H1 (cell line): ENCODE results near the gene NXN. TPM values are rescaled to one million over a fixed set of nuclear protein-coding genes. Genes with fewer than 3 reads are reported as not detected.

Experiments used
- CTCF ChIA-PET: fragments of 300-600 bp; sonication (Branson Sonifier 250); formaldehyde crosslinking; loops from one replicate; lab custom pipeline; 2021; ENCODE audit not compliant: partially characterized antibody; lab: Charles Lee
- POLR2A ChIA-PET: fragments of 300-600 bp; sonication (Branson Sonifier 250); formaldehyde crosslinking; loops from one replicate; lab custom pipeline; 2021; ENCODE audit warnings: inconsistent platforms; ENCODE audit not compliant: partially characterized antibody; lab: Charles Lee
- DNase-seq, 2 experiments: peaks; one replicate each; pipeline versions ENCODE4 v3.0.0 to v3.0.0-alpha.2; 2010 to 2022; ENCODE audit warnings: low spot score in 2 of 2, low read depth in 1 of 2, mixed read lengths in 1 of 2
- FAIRE-seq: peaks from 2 replicates; lab custom pipeline; 2011; peaks lifted over from hg19 to GRCh38; lab: Jason Lieb, UNC
- H2AFZ ChIP-seq: 2 replicates; pipeline ENCODE4 v1.8.1; 2012; ENCODE audit warnings: low read length, inconsistent platforms
- H2AK5ac ChIP-seq: 2 replicates; pipeline ENCODE4 v1.6.1; 2013; ENCODE audit warnings: low read depth, low read length
- H2BK120ac ChIP-seq: replicated peaks from 2 replicates; pipeline ENCODE3; 2013; ENCODE audit warnings: low read depth, low read length, inconsistent platforms
- H2BK12ac ChIP-seq: 2 replicates; pipeline ENCODE4 v1.6.1; 2013; ENCODE audit warnings: low read depth, low read length
- H2BK15ac ChIP-seq: 2 replicates; pipeline ENCODE4 v1.6.1; 2013; ENCODE audit warnings: low read length
- H2BK20ac ChIP-seq: 2 replicates; pipeline ENCODE4 v1.6.1; 2013; ENCODE audit warnings: low read length
- H2BK5ac ChIP-seq: 2 replicates; pipeline ENCODE4 v1.6.1; 2013; ENCODE audit warnings: low read depth, low read length
- H3K14ac ChIP-seq: 2 replicates; pipeline ENCODE4 v1.6.1; 2013; ENCODE audit warnings: inconsistent platforms; ENCODE audit not compliant: insufficient read length
- H3K18ac ChIP-seq: 2 replicates; pipeline ENCODE4 v1.6.1; 2013; ENCODE audit warnings: low read length; ENCODE audit errors: extremely low read depth
- H3K23ac ChIP-seq: 2 replicates; pipeline ENCODE4 v1.6.1; 2013; ENCODE audit warnings: inconsistent platforms; ENCODE audit not compliant: insufficient read length
- H3K23me2 ChIP-seq: 2 replicates; pipeline ENCODE4 v1.6.1; 2013; ENCODE audit warnings: low read depth, low read length
- H3K27ac ChIP-seq: 2 replicates; pipeline ENCODE4 v1.6.1; 2011; ENCODE audit warnings: low read depth, low read length, inconsistent platforms
- H3K27me3 ChIP-seq, 4 experiments: replicated peaks in 1 of 4; 1 replicate in 1 of 4; 2 replicates in 3 of 4; pipeline versions ENCODE4 v1.6.1 to v1.8.1; 2011 to 2013; ENCODE audit warnings: low read length in 3 of 4, mild to moderate bottlenecking in 3 of 4, inconsistent platforms in 2 of 4, mixed read lengths in 2 of 4, moderate library complexity in 1 of 4; ENCODE audit not compliant: control insufficient read depth in 3 of 4, insufficient read depth in 3 of 4; ENCODE audit errors: extremely low read depth in 1 of 4
- H3K36me3 ChIP-seq, 4 experiments: 2 replicates each; pipeline versions ENCODE4 v1.6.1 to v1.8.1; 2011 to 2013; ENCODE audit warnings: mild to moderate bottlenecking in 4 of 4, low read length in 3 of 4, moderate library complexity in 2 of 4, control low read depth in 1 of 4, inconsistent platforms in 1 of 4; ENCODE audit not compliant: insufficient read depth in 4 of 4, control insufficient read depth in 2 of 4
- H3K4ac ChIP-seq: replicated peaks from 2 replicates; pipeline ENCODE3; 2013; ENCODE audit warnings: low read length, low read depth, mixed read lengths, inconsistent platforms; ENCODE audit not compliant: insufficient read length
- H3K4me1 ChIP-seq, 4 experiments: replicated peaks in 1 of 4; 1 replicate in 1 of 4; 2 replicates in 3 of 4; pipeline versions ENCODE4 v1.6.1 to v1.8.1; 2011 to 2013; ENCODE audit warnings: low read length in 3 of 4, inconsistent platforms in 2 of 4, mixed read lengths in 1 of 4; ENCODE audit not compliant: insufficient read depth in 4 of 4, control insufficient read depth in 3 of 4
- H3K4me2 ChIP-seq, 2 experiments: 2 replicates each; pipeline versions ENCODE4 v1.6.1 to v1.8.1; 2011 to 2013; ENCODE audit warnings: low read depth in 2 of 2, low read length in 2 of 2, control low read depth in 1 of 2, inconsistent platforms in 1 of 2, mild to moderate bottlenecking in 1 of 2; ENCODE audit not compliant: insufficient read depth in 1 of 2
- H3K4me3 ChIP-seq, 4 experiments: fragments of 200-600, 300-600 bp in 1 of 4; sonication (generic), shearing (Covaris generic), sonication (Bioruptor Twin) in 1 of 4; 2 replicates each; pipeline versions ENCODE4 v1.5.1 to v1.8.1; 2011 to 2016; ENCODE audit warnings: low read length in 4 of 4, low read depth in 3 of 4, control low read depth in 2 of 4, inconsistent platforms in 2 of 4, mild to moderate bottlenecking in 2 of 4, mixed read lengths in 1 of 4, moderate library complexity in 1 of 4; ENCODE audit not compliant: insufficient read depth in 2 of 4; ENCODE audit errors: extremely low read depth in 1 of 4
- H3K56ac ChIP-seq: replicated peaks from 2 replicates; pipeline ENCODE3; 2013; ENCODE audit warnings: low read depth, mild to moderate bottlenecking, mixed read lengths, low read length, inconsistent platforms; ENCODE audit not compliant: insufficient read length
- H3K79me1 ChIP-seq: 2 replicates; pipeline ENCODE4 v1.6.1; 2013; ENCODE audit warnings: low read depth, low read length, control low read depth
- H3K79me2 ChIP-seq, 2 experiments: 2 replicates each; pipeline versions ENCODE4 v1.6.1 to v1.8.1; 2012 to 2013; ENCODE audit warnings: low read length in 2 of 2, mild to moderate bottlenecking in 2 of 2, inconsistent platforms in 1 of 2; ENCODE audit not compliant: insufficient read depth in 2 of 2, control insufficient read depth in 1 of 2
- H3K9ac ChIP-seq, 4 experiments: replicated peaks in 1 of 4; 1 replicate in 1 of 4; 2 replicates in 3 of 4; pipeline versions ENCODE4 v1.6.1 to v1.8.1; 2011 to 2013; ENCODE audit warnings: low read depth in 3 of 4, low read length in 3 of 4, control low read depth in 2 of 4, mild to moderate bottlenecking in 2 of 4, moderate library complexity in 2 of 4, inconsistent platforms in 1 of 4; ENCODE audit errors: extremely low read depth in 1 of 4
- H3K9me3 ChIP-seq, 2 experiments: 2 replicates each; pipeline versions ENCODE4 v1.6.1 to v1.8.1; 2012 to 2013; ENCODE audit warnings: mild to moderate bottlenecking in 2 of 2, moderate library complexity in 2 of 2, control low read depth in 1 of 2, inconsistent platforms in 1 of 2, low read depth in 1 of 2, low read length in 1 of 2, mixed read lengths in 1 of 2; ENCODE audit not compliant: insufficient read depth in 2 of 2
- H4K20me1 ChIP-seq, 2 experiments: replicated peaks in 1 of 2; 2 replicates each; pipeline versions ENCODE3 to v1.8.1; 2011 to 2013; ENCODE audit warnings: inconsistent platforms in 2 of 2, low read length in 2 of 2, mild to moderate bottlenecking in 1 of 2; ENCODE audit not compliant: insufficient read depth in 2 of 2, control insufficient read depth in 1 of 2
- H4K5ac ChIP-seq: 2 replicates; pipeline ENCODE4 v1.6.1; 2013; ENCODE audit warnings: low read length, low read depth, mixed read lengths, inconsistent platforms; ENCODE audit not compliant: insufficient read length
- H4K8ac ChIP-seq: 2 replicates; pipeline ENCODE4 v1.8.0; 2013; ENCODE audit warnings: mild to moderate bottlenecking, moderate library complexity, low read length, inconsistent platforms; ENCODE audit not compliant: insufficient read depth; ENCODE audit errors: extremely low read depth
- H4K91ac ChIP-seq: replicated peaks from 2 replicates; pipeline ENCODE3; 2013; ENCODE audit warnings: low read length, mixed read lengths, inconsistent platforms; ENCODE audit not compliant: insufficient read length
- BRCA1 ChIP-seq: IDR thresholded peaks from 2 replicates; pipeline ENCODE4 v1.6.1; 2012; ENCODE audit warnings: low read depth, low read length, improper control_type of control experiment
- SUZ12 ChIP-seq: fragments of 200-600 bp; sonication (generic); IDR thresholded peaks from 2 replicates; pipeline ENCODE4 v1.6.1; 2012; ENCODE audit warnings: mild to moderate bottlenecking, inconsistent platforms, low read length, moderate library complexity, mixed read lengths
- WGBS, 2 experiments: shearing (Covaris generic) in 1 of 2; methylation state at CpG; one replicate each; pipeline versions ENCODE4 v1.1.6 to v1.1.7; 2013 to 2015; ENCODE audit warnings: low lambda C conversion rate in 2 of 2, mixed read lengths in 2 of 2, inconsistent platforms in 1 of 2, low coverage in 1 of 2, missing lambda C conversion rate in 1 of 2; ENCODE audit not compliant: insufficient replicate concordance in 2 of 2, insufficient coverage in 1 of 2, insufficient read length in 1 of 2; ENCODE audit errors: extremely low coverage in 1 of 2, missing lambda C conversion rate in 1 of 2; 5-methylcytosine and 5-hydroxymethylcytosine counted together
- polyA plus RNA-seq, 7 experiments: library from polyadenylated mRNA; depleted of rRNA in 3 of 7; stranded (reverse) in 5 of 7; unstranded in 2 of 7; fragments of >200 nt in 5 of 7; fragments of 200-250 nt in 2 of 7; gene quantifications; 1 replicate in 5 of 7; 2 replicates in 1 of 7; 4 replicates in 1 of 7; pipeline versions ENCODE4 v1.2.1 to v1.2.3, GENCODE V29; 2011 to 2013; ENCODE audit warnings: missing spikeins in 2 of 7, mixed read lengths in 2 of 7
- total RNA-seq: library from RNA; stranded (reverse); fragmentation: NEBNext Ultra II Directional; extraction: Animal tissue kit (Norgen Biotek cat#: 25700); gene quantifications from 2 replicates; pipeline ENCODE4 v1.2.1, GENCODE V29; 2021
- TF ChIP-seq, protein P1 (sequence below): IDR thresholded peaks from 2 replicates; pipeline ENCODE4 v1.6.1; 2012; ENCODE audit warnings: inconsistent platforms

NXN gene
- total and polyA plus RNA-seq, 2 of the 8 experiments (the other 6 are each of a cell fraction or from before 2014, with no cell fraction given): 94.1 to 107 TPM

- H3K4me2 ChIP-seq: no peak overlapping the region
- WGBS, 2 experiments: 86% methylated on average over 30 of the region's 30 CpGs; no CpG with 5 or more reads in 1 of the 2 experiments
- no peak overlapping the region for H2AFZ ChIP-seq
- no peak overlapping the region for H3K56ac ChIP-seq
- H3K14ac ChIP-seq: no peak overlapping the region
- H4K91ac ChIP-seq: no peak overlapping the region
- H2BK20ac ChIP-seq: no peak overlapping the region
- H4K8ac ChIP-seq: no peak overlapping the region
- H2BK12ac ChIP-seq: peak overlapping the region; percentile 46; the same call in 1 of the 2 replicates
- DNase-seq: no peak
- FAIRE-seq: no peak
- peaks cover 26% of the 10 kb centered on the region for H3K79me1 ChIP-seq
- H3K4me3 ChIP-seq: no peak overlapping the region
- ChIA-PET CTCF (interaction anchor here (1.0 to 4.5 kb wide), 4 partner anchors 11 to 57 kb away, joined by 3 to 22 read pairs (median 5); no protein-coding TSS in a partner anchor), POLR2A (interaction anchor here (0.9 to 1.8 kb wide), 4 partner anchors 14 to 60 kb away, joined by 3 to 5 read pairs (median 4); no protein-coding TSS in a partner anchor)
- H3K4me1 ChIP-seq: peaks cover 2 to 20% (median 4%) of the 10 kb centered on the region in 4 experiments; a peak in 5 of 7 replicates
- 0 out of 8 replicates have a peak, but pooled peaks cover 0 to 3% (median 0%) of the 10 kb centered on the region in 4 experiments for H3K36me3 ChIP-seq
- TF ChIP-seq BRCA1: no peak
- TF ChIP-seq, protein P1, sequence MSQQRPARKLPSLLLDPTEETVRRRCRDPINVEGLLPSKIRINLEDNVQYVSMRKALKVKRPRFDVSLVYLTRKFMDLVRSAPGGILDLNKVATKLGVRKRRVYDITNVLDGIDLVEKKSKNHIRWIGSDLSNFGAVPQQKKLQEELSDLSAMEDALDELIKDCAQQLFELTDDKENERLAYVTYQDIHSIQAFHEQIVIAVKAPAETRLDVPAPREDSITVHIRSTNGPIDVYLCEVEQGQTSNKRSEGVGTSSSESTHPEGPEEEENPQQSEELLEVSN: peak; percentile 25; the same call in 1 of the 2 replicates
- no peak for TF ChIP-seq SUZ12
- H3K9ac ChIP-seq: no peak overlapping the region
- H3K23ac ChIP-seq: no peak overlapping the region
- H4K5ac ChIP-seq: no peak overlapping the region
- H3K23me2 ChIP-seq: no peaks in the 10 kb centered on the region
- no peak overlapping the region for H3K18ac ChIP-seq
- H3K27ac ChIP-seq: no peak overlapping the region
- H3K27me3 ChIP-seq: no peaks in the 10 kb centered on the region
- peaks cover 0 to 75% of the 10 kb centered on the region in 2 experiments; a peak in 2 of 4 replicates for H3K79me2 ChIP-seq
- H4K20me1 ChIP-seq: peaks cover 0 to 3% of the 10 kb centered on the region in 2 experiments
- H2BK15ac ChIP-seq: no peak overlapping the region
- H2BK120ac ChIP-seq: no peak overlapping the region
- H2BK5ac ChIP-seq: no peak overlapping the region
- H3K4ac ChIP-seq: no peak overlapping the region
- H3K9me3 ChIP-seq: no peaks in the 10 kb centered on the region
- H2AK5ac ChIP-seq: no peak overlapping the region; the same call in 1 of the 2 replicates
These were observed 61.4 kb downstream of the NXN start for GRCh38 chr17:917941-918740.
